Peyer's patch (tissue), 4 donors: ENCODE data around the gene IFT25. TPM values are rescaled to one million over a fixed set of nuclear protein-coding genes. Genes with fewer than 3 reads are reported as not detected.

ENCODE experiments used
- DNase-seq, 3 donors: peaks; one replicate each; pipeline ENCODE4 v3.0.0-alpha.2; 2017 to 2019
- H3K27ac ChIP-seq, 4 donors: fragments of 200-600 bp; sonication (generic); one replicate each; pipeline ENCODE4 v1.5.1; 2016 to 2019
- H3K27me3 ChIP-seq, 2 donors: fragments of 200-600 bp; sonication (generic); one replicate each; pipeline ENCODE4 v1.5.1; 2019
- H3K36me3 ChIP-seq, 3 donors: fragments of 200-600 bp; sonication (generic); one replicate each; pipeline ENCODE4 v1.5.1; 2016 to 2019
- H3K4me1 ChIP-seq, 4 donors: fragments of 200-600 bp; sonication (generic); one replicate each; pipeline ENCODE4 v1.5.1; 2016 to 2019
- H3K4me3 ChIP-seq, 4 donors: fragments of 200-600 bp; sonication (generic); 1 replicate in 3 of 4; 2 replicates in 1 of 4; pipeline ENCODE4 v1.5.1; 2016 to 2019; ENCODE audit warnings: mild to moderate bottlenecking in 1 of 4
- H3K9me3 ChIP-seq, 4 donors: fragments of 200-600 bp; sonication (generic); one replicate each; pipeline ENCODE4 v1.5.1; 2016 to 2019; ENCODE audit warnings: mild to moderate bottlenecking in 1 of 4
- CTCF ChIP-seq, 6 experiments: fragments of 450-650 bp in 4 of 6; fragments of 200-600 bp in 2 of 6; sonication (generic) in 1 of 6; IDR thresholded peaks; one replicate each; pipeline ENCODE4 v1.5.1; 2017 to 2019; ENCODE audit warnings: antibody characterized with exemption in 6 of 6, mild to moderate bottlenecking in 3 of 6, moderate library complexity in 1 of 6
- POLR2A ChIP-seq, 2 donors: fragments of 450-650 bp; IDR thresholded peaks; one replicate each; pipeline ENCODE4 v1.5.1; 2017; ENCODE audit warnings: antibody characterized with exemption in 2 of 2, mild to moderate bottlenecking in 2 of 2, moderate library complexity in 2 of 2
- total RNA-seq, 4 donors: library from RNA; depleted of rRNA; stranded (reverse); fragments of >200 nt; gene quantifications; one replicate each; pipeline ENCODE4 v1.1.0, GENCODE V29; 2016

Gene IFT25
- total RNA-seq, 4 donors from 2014 or later, result 13.8 to 42.9 (median 27.1) TPM

- H3K27ac ChIP-seq, result no peak overlapping the region
- TF ChIP-seq CTCF (IDR thresholded peaks at IDR 0.05), result no peak
- TF ChIP-seq POLR2A (IDR thresholded peaks at IDR 0.05), result no peak
- peaks cover 0 to 51% (median 0%) of the 10 kb centered on the region in 3 donors for H3K36me3 ChIP-seq
- H3K9me3 ChIP-seq, result no peaks in the 10 kb centered on the region
- H3K27me3 ChIP-seq, result no peaks in the 10 kb centered on the region
- no peaks in the 10 kb centered on the region for H3K4me1 ChIP-seq
- DNase-seq, result no peak
- no peak overlapping the region for H3K4me3 ChIP-seq
Observed at GRCh38 chr1:53871773-53872484, 73.6 kb downstream of the IFT25 start.

Other genes with a start within 250 kb of the IFT25 start
- 1 to 10 TPM in 1 of 4 donors, under 1 TPM in 2, not detected in 1; 0.54 to 1.7 (median 0.66) TPM for gene GLIS1, start 206.5 kb downstream of the IFT25 start, total RNA-seq
- 1 to 10 TPM; 4.2 to 8.3 (median 6.7) TPM for gene NDC1, start 107.4 kb downstream of the IFT25 start, total RNA-seq
- gene YIPF1, start 55.9 kb downstream of the IFT25 start, total RNA-seq, result 10 to 100 TPM; 10.7 to 35.9 (median 20.4) TPM
- gene DIO1, start 51.5 kb downstream of the IFT25 start, total RNA-seq, result not detected
- gene LRRC42, start 651 bp upstream of the IFT25 start, total RNA-seq, result 10 to 100 TPM in 1 of 4 donors, 1 to 10 TPM in 3; 8.9 to 20.6 (median 9.7) TPM
- gene LDLRAD1, start 72.5 kb upstream of the IFT25 start, total RNA-seq, result not detected
- 100 to 1,000 TPM in 3 of 4 donors, 10 to 100 TPM in 1; 70.1 to 537 (median 210) TPM for gene TMEM59, start 107.5 kb upstream of the IFT25 start, total RNA-seq
- 1 to 10 TPM; 3.0 to 6.6 (median 5.3) TPM for gene TCEANC2, start 107.9 kb upstream of the IFT25 start, total RNA-seq
- gene CDCP2, start 207.3 kb upstream of the IFT25 start, total RNA-seq, result not detected